ENCODE measurements around the gene MARCO. TPM values are rescaled to one million over a fixed set of nuclear protein-coding genes. Genes with fewer than 3 reads are reported as not detected.
"Not testable (repeated sequence)": the region's sequence is repeated elsewhere in the genome, so short reads cannot be mapped to it uniquely, and the experiment has no call there.

Gene MARCO
- total RNA-seq, 1 experiment from 2014 or later: not detected

- intact Hi-C loops (cut with micrococcal nuclease; ENCODE audit: unreplicated experiment): no loop called here
- Mint-ChIP-seq H3K4me3 (ENCODE audit: low read depth, unreplicated experiment) (no peak overlapping the region), H3K4me1 (ENCODE audit: low read depth, unreplicated experiment) (no peaks in the 10 kb centered on the region), H3K27ac (ENCODE audit: unreplicated experiment) (no peak overlapping the region), H3K9me3 (ENCODE audit: low read depth, unreplicated experiment) (no peaks in the 10 kb centered on the region), H3K36me3 (ENCODE audit: insufficient read depth, unreplicated experiment) (no peaks in the 10 kb centered on the region), H3K27me3 (ENCODE audit: unreplicated experiment) (peaks cover 37% of the 10 kb centered on the region)
- DNase-seq: no peak
- TF ChIP-seq CTCF (IDR thresholded peaks at IDR 0.05; ENCODE audit: unreplicated experiment): no peak
- no TSS peak for BruUV-seq (replicated peaks)
- CTCF ChIA-PET: interaction anchor here (0.7 kb wide), 1 partner anchor 112 kb away, joined by 3 read pairs; no protein-coding TSS in a partner anchor
Observed at GRCh38 chr2:118993392-118993752, 51.4 kb downstream of the MARCO start.

- TF ChIP-seq CTCF (IDR thresholded peaks at IDR 0.05; ENCODE audit: unreplicated experiment): no peak
- Mint-ChIP-seq H3K9me3 (ENCODE audit: low read depth, unreplicated experiment) (no peaks in the 10 kb centered on the region), H3K27ac (ENCODE audit: unreplicated experiment) (no peak overlapping the region), H3K36me3 (ENCODE audit: insufficient read depth, unreplicated experiment) (no peaks in the 10 kb centered on the region), H3K4me1 (ENCODE audit: low read depth, unreplicated experiment) (no peaks in the 10 kb centered on the region), H3K27me3 (ENCODE audit: unreplicated experiment) (peaks cover 35% of the 10 kb centered on the region), H3K4me3 (ENCODE audit: low read depth, unreplicated experiment) (no peak overlapping the region)
- no TSS peak for BruUV-seq (replicated peaks)
- intact Hi-C loops (cut with micrococcal nuclease; ENCODE audit: unreplicated experiment): no loop called here
- CTCF ChIA-PET: no interaction called here
- no peak for DNase-seq
Observed at GRCh38 chr2:118994172-118994700, 52.2 kb downstream of the MARCO start.

- Mint-ChIP-seq H3K27me3 (ENCODE audit: unreplicated experiment) (peaks cover 35% of the 10 kb centered on the region), H3K9me3 (ENCODE audit: low read depth, unreplicated experiment) (peaks cover 2% of the 10 kb centered on the region), H3K4me1 (ENCODE audit: low read depth, unreplicated experiment) (no peaks in the 10 kb centered on the region), H3K27ac (ENCODE audit: unreplicated experiment) (no peak overlapping the region), H3K36me3 (ENCODE audit: insufficient read depth, unreplicated experiment) (no peaks in the 10 kb centered on the region), H3K4me3 (ENCODE audit: low read depth, unreplicated experiment) (no peak overlapping the region)
- no peak for TF ChIP-seq CTCF (IDR thresholded peaks at IDR 0.05; ENCODE audit: unreplicated experiment)
- CTCF ChIA-PET: no interaction called here
- intact Hi-C loops (cut with micrococcal nuclease; ENCODE audit: unreplicated experiment): no loop called here
- no peak for DNase-seq
- BruUV-seq (replicated peaks): no TSS peak
Observed at GRCh38 chr2:118994778-118995177, 52.8 kb downstream of the MARCO start.

- intact Hi-C loops (cut with micrococcal nuclease; ENCODE audit: unreplicated experiment): loop anchor here (10.0 kb wide), 1 partner anchor 471 kb away; no protein-coding TSS in a partner anchor
Observed at GRCh38 chr2:119003856-119004255, 61.9 kb downstream of the MARCO start.

GRCh38 chr2:119004602-119005001, 62.6 kb downstream of the MARCO start:
- no peak overlapping the region for H3K27ac Mint-ChIP-seq (ENCODE audit: unreplicated experiment)
- H3K36me3 Mint-ChIP-seq (ENCODE audit: insufficient read depth, unreplicated experiment): no peaks in the 10 kb centered on the region
- no peak for DNase-seq
- H3K4me1 Mint-ChIP-seq (ENCODE audit: low read depth, unreplicated experiment): no peaks in the 10 kb centered on the region
- intact Hi-C loops (cut with micrococcal nuclease; ENCODE audit: unreplicated experiment): loop anchor here (10.0 kb wide), 1 partner anchor 470 kb away; no protein-coding TSS in a partner anchor
- H3K4me3 Mint-ChIP-seq (ENCODE audit: low read depth, unreplicated experiment): no peak overlapping the region
- CTCF ChIA-PET: no interaction called here
- TF ChIP-seq CTCF (IDR thresholded peaks at IDR 0.05; ENCODE audit: unreplicated experiment): no peak
- no TSS peak for BruUV-seq (replicated peaks)
- peaks cover 55% of the 10 kb centered on the region for H3K27me3 Mint-ChIP-seq (ENCODE audit: unreplicated experiment)
- H3K9me3 Mint-ChIP-seq (ENCODE audit: low read depth, unreplicated experiment): peaks cover 4% of the 10 kb centered on the region

More at GRCh38 chr2:119003856-119004255, 61.9 kb downstream of the MARCO start:
- H3K4me1 Mint-ChIP-seq (ENCODE audit: low read depth, unreplicated experiment); CTCF ChIA-PET; DNase-seq; H3K36me3 Mint-ChIP-seq (ENCODE audit: insufficient read depth, unreplicated experiment); H3K4me3 Mint-ChIP-seq (ENCODE audit: low read depth, unreplicated experiment); H3K9me3 Mint-ChIP-seq (ENCODE audit: low read depth, unreplicated experiment); H3K27ac Mint-ChIP-seq (ENCODE audit: unreplicated experiment); BruUV-seq (replicated peaks): not testable (repeated sequence)
- H3K27me3 Mint-ChIP-seq (ENCODE audit: unreplicated experiment): peaks cover 48% of the 10 kb centered on the region

Measured in Calu3 (cell line).